SK-N-MC (cell line): ENCODE data around the gene SH3RF3.

Source experiments
- EZH2 ChIP-seq: fragments of 200-600 bp; sonication (generic); IDR thresholded peaks from one replicate; pipeline ENCODE4 v1.6.1; 2017; ENCODE audit warnings: antibody characterized with exemption
- POLR2AphosphoS5 ChIP-seq: IDR thresholded peaks from 2 replicates; pipeline ENCODE4 v1.6.1; 2012; ENCODE audit warnings: mild to moderate bottlenecking, low read depth, low read length, borderline replicate concordance

DNA sequence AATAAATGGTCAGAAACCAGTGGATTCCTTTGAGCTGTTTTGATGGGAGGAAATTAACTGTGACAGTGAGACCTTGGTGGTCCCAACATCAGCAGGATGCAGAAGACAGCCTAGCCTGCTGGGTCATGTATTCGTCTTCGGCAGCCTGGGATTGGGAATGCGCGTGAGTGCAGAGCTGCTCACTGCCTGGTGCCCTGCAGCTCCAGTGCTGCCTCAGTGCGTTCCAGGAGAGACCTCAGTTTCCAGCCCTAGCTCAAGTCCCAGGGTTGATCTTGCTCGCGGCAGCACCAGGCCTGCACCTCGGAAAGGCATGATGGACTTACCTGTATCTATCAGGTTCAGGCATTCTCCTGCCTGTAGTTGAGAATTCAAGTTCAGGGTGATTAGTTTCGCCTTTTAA, 203.9 kb downstream of the SH3RF3 start:
- TF ChIP-seq POLR2AphosphoS5 (no peak), EZH2 (no peak)
